SK-N-MC (cell line): ENCODE results near the gene MSTO1.
"Not testable (repeated sequence)": the region's sequence is repeated elsewhere in the genome, so short reads cannot be mapped to it uniquely, and the experiment has no call there.

Experiments
- DNase-seq: peaks from one replicate; pipeline ENCODE4 v3.0.0-alpha.2; 2011; ENCODE audit warnings: low read depth, low spot score
- H3K27ac ChIP-seq: fragments of 200-600 bp; sonication (generic); 2 replicates; pipeline ENCODE4 v1.5.1; 2016; ENCODE audit warnings: mixed run types
- H3K36me3 ChIP-seq: fragments of 200-600 bp; sonication (generic); 2 replicates; pipeline ENCODE4 v1.6.1; 2017; ENCODE audit warnings: antibody characterized with exemption, low read length, mixed read lengths; ENCODE audit not compliant: insufficient read depth
- H3K4me3 ChIP-seq: fragments of 200-600 bp; sonication (generic); 2 replicates; pipeline ENCODE4 v1.5.1; 2016
- H3K9ac ChIP-seq: fragments of 200-600 bp; sonication (generic); 2 replicates; pipeline ENCODE4 v1.8.0; 2017; ENCODE audit warnings: mixed run types, mixed read lengths; ENCODE audit not compliant: insufficient read length
- H3K9me3 ChIP-seq: fragments of 200-600 bp; sonication (generic); 2 replicates; pipeline ENCODE4 v1.6.1; 2017; ENCODE audit warnings: low read depth, mild to moderate bottlenecking, antibody characterized with exemption, low read length, moderate library complexity, mixed read lengths
- EZH2 ChIP-seq: fragments of 200-600 bp; sonication (generic); IDR thresholded peaks from one replicate; pipeline ENCODE4 v1.6.1; 2017; ENCODE audit warnings: antibody characterized with exemption
- FOXP2 ChIP-seq: optimal IDR thresholded peaks from 2 replicates; pipeline ENCODE3; 2011; ENCODE audit warnings: mild to moderate bottlenecking, moderate library complexity; ENCODE audit not compliant: insufficient read depth; ENCODE audit errors: extremely low read length, control extremely low read depth
- POLR2AphosphoS5 ChIP-seq: IDR thresholded peaks from 2 replicates; pipeline ENCODE4 v1.6.1; 2012; ENCODE audit warnings: mild to moderate bottlenecking, low read depth, low read length, borderline replicate concordance

MSTO1 gene

GRCh38 chr1:155622191-155622590, 12.2 kb downstream of the MSTO1 start:
- Histone ChIP-seq H3K4me3 (no peak overlapping the region), H3K27ac (no peak overlapping the region)
- no peak for DNase-seq

GRCh38 chr1:155623357-155623756, 13.3 kb downstream of the MSTO1 start:
- Histone ChIP-seq H3K27ac (no peak overlapping the region), H3K9ac (no peak overlapping the region), H3K4me3 (no peak overlapping the region), H3K36me3 (no peaks in the 10 kb centered on the region), H3K9me3 (no peaks in the 10 kb centered on the region)
- no peak for TF ChIP-seq FOXP2
- no peak for TF ChIP-seq POLR2AphosphoS5
- no peak for TF ChIP-seq EZH2
- DNase-seq = no peak

More at GRCh38 chr1:155622191-155622590, 12.2 kb downstream of the MSTO1 start:
- H3K9ac ChIP-seq = no peak overlapping the region
- no peaks in the 10 kb centered on the region for H3K9me3 ChIP-seq
- TF ChIP-seq EZH2 (no peak), FOXP2 (no peak), POLR2AphosphoS5 (no peak)
- no peaks in the 10 kb centered on the region for H3K36me3 ChIP-seq

GRCh38 chr1:155626428-155626827, 16.4 kb downstream of the MSTO1 start:
- not testable (repeated sequence) for H3K9me3 ChIP-seq, H3K36me3 ChIP-seq, H3K4me3 ChIP-seq, H3K9ac ChIP-seq, DNase-seq, H3K27ac ChIP-seq

GRCh38 chr1:155636397-155637153, 26.6 kb downstream of the MSTO1 start:
- no peak overlapping the region for H3K4me3 ChIP-seq
- no peaks in the 10 kb centered on the region for H3K9me3 ChIP-seq
- no peak overlapping the region for H3K27ac ChIP-seq
- no peak for TF ChIP-seq EZH2
- H3K9ac ChIP-seq = no peak overlapping the region
- DNase-seq = no peak
- H3K36me3 ChIP-seq = no peaks in the 10 kb centered on the region

- Histone ChIP-seq H3K9ac (no peak overlapping the region), H3K36me3 (no peaks in the 10 kb centered on the region; the same call in 1 of the 2 replicates), H3K9me3 (peaks cover 10% of the 10 kb centered on the region; the same call in 1 of the 2 replicates), H3K4me3 (no peak overlapping the region), H3K27ac (no peak overlapping the region)
- TF ChIP-seq FOXP2 = no peak
- no peak for TF ChIP-seq EZH2
- TF ChIP-seq POLR2AphosphoS5 = no peak
- no peak for DNase-seq
These were observed 30.3 kb downstream of the MSTO1 start for GRCh38 chr1:155640367-155640766.

DNA sequence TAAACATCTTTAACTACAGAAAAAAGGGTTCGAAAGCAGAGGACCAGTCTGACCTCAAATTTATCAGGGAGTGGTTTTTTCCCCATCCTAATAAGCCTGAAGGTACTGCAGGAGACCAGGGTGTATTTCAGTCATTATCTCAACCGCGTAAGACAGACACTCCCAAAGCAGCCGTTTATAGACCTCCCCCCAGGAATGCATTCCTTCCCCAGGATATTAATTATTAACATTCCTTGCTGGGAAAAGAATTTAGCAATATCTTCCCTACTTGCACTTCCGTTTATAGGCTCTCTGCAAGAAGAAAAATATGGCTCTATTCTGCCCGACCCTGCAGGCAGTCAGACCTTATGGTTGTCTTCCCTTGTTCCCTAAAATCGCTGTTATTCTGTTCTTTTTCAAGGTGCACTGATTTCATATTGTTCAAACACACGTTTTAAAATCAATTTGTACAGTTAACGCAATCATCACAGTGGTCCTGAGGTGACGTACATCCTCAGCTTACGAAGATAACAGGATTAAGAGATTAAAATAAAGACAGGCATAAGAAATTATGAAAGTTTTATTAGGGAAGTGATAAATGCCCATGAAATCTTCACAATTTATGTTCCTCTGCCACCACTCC, 32.7 kb downstream of the MSTO1 start:
- not testable (repeated sequence) for H3K4me3 ChIP-seq, H3K36me3 ChIP-seq, H3K9ac ChIP-seq, H3K27ac ChIP-seq, DNase-seq
- peaks cover 10% of the 10 kb centered on the region; the same call in 1 of the 2 replicates for H3K9me3 ChIP-seq

- DNase-seq = no peak
- TF ChIP-seq FOXP2 = no peak
- TF ChIP-seq EZH2 = no peak
- TF ChIP-seq POLR2AphosphoS5 = no peak
- Histone ChIP-seq H3K27ac (no peak overlapping the region), H3K9ac (no peak overlapping the region), H3K9me3 (peaks cover 10% of the 10 kb centered on the region; the same call in 1 of the 2 replicates), H3K36me3 (no peaks in the 10 kb centered on the region; the same call in 1 of the 2 replicates), H3K4me3 (no peak overlapping the region)
These were observed 33.2 kb downstream of the MSTO1 start for GRCh38 chr1:155643230-155643629.

GRCh38 chr1:155645034-155645598, 35.1 kb downstream of the MSTO1 start:
- Histone ChIP-seq H3K27ac (peak overlapping the region; percentile 55), H3K9ac (no peak overlapping the region), H3K9me3 (peaks cover 10% of the 10 kb centered on the region; the same call in 1 of the 2 replicates), H3K36me3 (no peaks in the 10 kb centered on the region; the same call in 1 of the 2 replicates), H3K4me3 (no peak overlapping the region)
- TF ChIP-seq POLR2AphosphoS5 = no peak
- TF ChIP-seq EZH2 = no peak
- no peak for TF ChIP-seq FOXP2
- no peak for DNase-seq
